MM.1S (cell line): ENCODE measurements around the gene TTC7B.

Experiments
- CTCF ChIP-seq: fragments of 300-600 bp; sonication (generic); IDR thresholded peaks from 2 replicates; pipeline ENCODE4 v1.5.1; 2016; ENCODE audit warnings: antibody characterized with exemption, low read length, mixed read lengths
- EZH2 ChIP-seq: fragments of 300-600 bp; sonication (generic); optimal IDR thresholded peaks from 2 replicates; pipeline ENCODE3; 2017; ENCODE audit warnings: low read depth, mild to moderate bottlenecking, antibody characterized with exemption, low read length, mixed read lengths
- EZH2phosphoT487 ChIP-seq: fragments of 300-600 bp; sonication (generic); IDR thresholded peaks from 2 replicates; pipeline ENCODE4 v1.6.1; 2018; ENCODE audit warnings: antibody characterized with exemption, low read length

- TF ChIP-seq CTCF (no peak), EZH2 (no peak), EZH2phosphoT487 (no peak)
These were observed 134.3 kb downstream of the TTC7B start for GRCh38 chr14:90681929-90682328.
